HCT116 (cell line): ENCODE results near the gene TAF8. TPM values are rescaled to one million over a fixed set of nuclear protein-coding genes. Genes with fewer than 3 reads are reported as not detected.

Source experiments
- ATAC-seq: fragments of 200-7000 bp; cut with Tn5 transposase; 2 replicates; pipeline ENCODE4 v1.9.1; 2020; ENCODE audit warnings: mild to moderate bottlenecking, moderate library complexity
- BruUV-seq: library from RNA; stranded (reverse); fragments of 400-500 nt; replicated peaks from 2 replicates; lab custom pipeline; 2021; lab: Mats Ljungman, UMichigan
- CTCF ChIA-PET: fragments of 300-600 bp; sonication (Branson Sonifier 250); formaldehyde crosslinking; loops from one replicate; lab custom pipeline; 2021; ENCODE audit warnings: antibody characterized with exemption; lab: Charles Lee
- POLR2A ChIA-PET: fragments of 300-600, 350-600 bp; sonication (Branson Sonifier 250); formaldehyde crosslinking; loops from one replicate; lab custom pipeline; 2021; ENCODE audit warnings: antibody characterized with exemption; lab: Charles Lee
- RAD21 ChIA-PET, 2 experiments: fragments of 300-600 bp; sonication (Branson Sonifier 250); formaldehyde crosslinking; loops; one replicate each; lab custom pipeline; 2023; ENCODE audit warnings: low total read pairs in 2 of 2; ENCODE audit not compliant: uncharacterized antibody in 2 of 2, unreplicated experiment in 2 of 2, low non-redundant PET in 1 of 2; lab: Charles Lee
- DNase-seq: peaks from one replicate; pipeline ENCODE4 v3.0.0-alpha.2; 2010; ENCODE audit warnings: low read depth, low spot score
- H2AFZ ChIP-seq: fragments of 200-600 bp; shearing (Covaris generic), sonication (generic); 2 replicates; pipeline ENCODE4 v1.6.1; 2017; ENCODE audit warnings: low read depth, mixed run types, mixed read lengths, antibody characterized with exemption, low read length; ENCODE audit not compliant: poor library complexity, severe bottlenecking
- H3K27ac ChIP-seq: 2 replicates; pipeline ENCODE4 v1.5.1; 2012; ENCODE audit warnings: low read depth, low read length
- H3K27me3 ChIP-seq: fragments of 200-600 bp; sonication (generic); 2 replicates; pipeline ENCODE4 v1.6.1; 2016; ENCODE audit warnings: mixed run types, low read length, mixed read lengths; ENCODE audit not compliant: insufficient read depth
- H3K36me3 ChIP-seq, 2 experiments: fragments of 200-500 bp in 1 of 2; fragments of 200-600 bp in 1 of 2; sonication (Bioruptor generic) in 1 of 2; sonication (generic) in 1 of 2; 2 replicates each; pipeline versions ENCODE4 v1.5.1 to v1.6.1; 2014 to 2016; ENCODE audit warnings: low read length in 2 of 2, inconsistent platforms in 1 of 2, mixed read lengths in 1 of 2, mixed run types in 1 of 2; ENCODE audit not compliant: insufficient read depth in 2 of 2, control insufficient read depth in 1 of 2
- H3K4me1 ChIP-seq, 2 experiments: fragments of 200-600 bp in 1 of 2; sonication (generic) in 1 of 2; 2 replicates each; pipeline versions ENCODE4 v1.5.1 to v1.6.1; 2012 to 2017; ENCODE audit warnings: low read length in 2 of 2, inconsistent platforms in 1 of 2, mild to moderate bottlenecking in 1 of 2, mixed read lengths in 1 of 2, mixed run types in 1 of 2, moderate library complexity in 1 of 2; ENCODE audit not compliant: insufficient read depth in 2 of 2, control insufficient read depth in 1 of 2
- H3K4me2 ChIP-seq: fragments of 200-600 bp; sonication (generic); 2 replicates; pipeline ENCODE4 v1.6.1; 2017; ENCODE audit warnings: mixed run types, low read length, mixed read lengths
- H3K4me3 ChIP-seq, 2 experiments: fragments of 200-600 bp in 1 of 2; sonication (generic) in 1 of 2; replicated peaks in 1 of 2; 2 replicates each; pipeline ENCODE4 v1.5.1; 2011 to 2016; ENCODE audit warnings: low read length in 2 of 2, control low read depth in 1 of 2, low read depth in 1 of 2, mild to moderate bottlenecking in 1 of 2, mixed read lengths in 1 of 2, mixed run types in 1 of 2
- H3K79me2 ChIP-seq: fragments of 200-600 bp; sonication (generic); 2 replicates; pipeline ENCODE4 v1.6.1; 2017; ENCODE audit warnings: mild to moderate bottlenecking, mixed run types, low read length, moderate library complexity, mixed read lengths; ENCODE audit not compliant: insufficient read depth
- H3K9ac ChIP-seq: fragments of 200-600 bp; sonication (generic); 2 replicates; pipeline ENCODE4 v1.6.1; 2016; ENCODE audit warnings: low read length, mixed read lengths
- H3K9me2 ChIP-seq: fragments of 200-600 bp; sonication (generic), shearing (Covaris generic); 2 replicates; pipeline ENCODE4 v1.6.1; 2017; ENCODE audit warnings: mixed run types, mild to moderate bottlenecking, moderate library complexity; ENCODE audit not compliant: insufficient read depth
- H3K9me3 ChIP-seq, 2 experiments: fragments of 200-500 bp in 1 of 2; fragments of 200-600 bp in 1 of 2; sonication (Bioruptor generic) in 1 of 2; sonication (generic) in 1 of 2; 2 replicates each; pipeline ENCODE4 v1.6.1; 2014 to 2017; ENCODE audit warnings: low read length in 2 of 2, mixed read lengths in 2 of 2, inconsistent platforms in 1 of 2, low read depth in 1 of 2, mild to moderate bottlenecking in 1 of 2, mixed run types in 1 of 2, moderate library complexity in 1 of 2; ENCODE audit not compliant: control insufficient read depth in 1 of 2, insufficient read depth in 1 of 2
- H4K20me1 ChIP-seq: fragments of 200-600 bp; sonication (generic), shearing (Covaris generic); 2 replicates; pipeline ENCODE4 v1.6.1; 2017; ENCODE audit warnings: mixed run types, mild to moderate bottlenecking, moderate library complexity; ENCODE audit not compliant: insufficient read depth
- ATF3 ChIP-seq: IDR thresholded peaks from 2 replicates; pipeline ENCODE4 v1.6.1; 2012
- CBX3 ChIP-seq: IDR thresholded peaks from 2 replicates; pipeline ENCODE4 v1.6.1; 2012; ENCODE audit warnings: low read depth
- CEBPB ChIP-seq: IDR thresholded peaks from 2 replicates; pipeline ENCODE4 v1.6.1; 2012; ENCODE audit warnings: low read depth
- CTCF ChIP-seq, 3 experiments: fragments of 200-600 bp in 1 of 3; sonication (generic) in 1 of 3; IDR thresholded peaks in 2 of 3; conservative IDR thresholded peaks in 1 of 3; 2 replicates each; pipeline ENCODE4 v1.5.1; 2012 to 2017; ENCODE audit warnings: low read depth in 2 of 3, low read length in 2 of 3, antibody characterized with exemption in 1 of 3, borderline replicate concordance in 1 of 3, control low read depth in 1 of 3, mild to moderate bottlenecking in 1 of 3, mixed read lengths in 1 of 3, mixed run types in 1 of 3, moderate library complexity in 1 of 3; ENCODE audit not compliant: insufficient read depth in 1 of 3
- EZH2 ChIP-seq: fragments of 200-600 bp; sonication (generic); IDR thresholded peaks from 2 replicates; pipeline ENCODE4 v1.6.1; 2017; ENCODE audit warnings: antibody characterized with exemption, mixed run types
- EZH2phosphoT487 ChIP-seq: fragments of 200-600 bp; IDR thresholded peaks from 2 replicates; pipeline ENCODE4 v1.6.1; 2018; ENCODE audit warnings: antibody characterized with exemption, borderline replicate concordance
- FOSL1 ChIP-seq: IDR thresholded peaks from 2 replicates; pipeline ENCODE4 v1.6.1; 2012; ENCODE audit warnings: low read depth
- MAX ChIP-seq: IDR thresholded peaks from 2 replicates; pipeline ENCODE4 v1.6.1; 2012
- POLR2A ChIP-seq: IDR thresholded peaks from 2 replicates; pipeline ENCODE4 v1.7.0; 2011; ENCODE audit warnings: borderline replicate concordance; ENCODE audit not compliant: insufficient read depth, insufficient read length; ENCODE audit errors: extremely low read depth
- POLR2AphosphoS5 ChIP-seq: IDR thresholded peaks from 2 replicates; pipeline ENCODE4 v1.6.1; 2011; ENCODE audit warnings: mild to moderate bottlenecking, low read depth, low read length, moderate library complexity
- RAD21 ChIP-seq: IDR thresholded peaks from 2 replicates; pipeline ENCODE4 v1.6.1; 2012; ENCODE audit warnings: low read depth, mild to moderate bottlenecking
- REST ChIP-seq: IDR thresholded peaks from 2 replicates; pipeline ENCODE4 v1.6.1; 2012; ENCODE audit warnings: low read depth
- SRF ChIP-seq: IDR thresholded peaks from 2 replicates; pipeline ENCODE4 v1.6.1; 2012; ENCODE audit warnings: low read depth
- TCF7L2 ChIP-seq: IDR thresholded peaks from 2 replicates; pipeline ENCODE4 v1.7.0; 2011; ENCODE audit warnings: borderline replicate concordance, inconsistent platforms; ENCODE audit not compliant: insufficient read depth, insufficient read length; ENCODE audit errors: extremely low read depth
- YY1 ChIP-seq: IDR thresholded peaks from 2 replicates; pipeline ENCODE4 v1.6.1; 2011; ENCODE audit warnings: low read length, low read depth, moderate library complexity, mild to moderate bottlenecking; ENCODE audit not compliant: insufficient replicate concordance; ENCODE audit errors: extremely low read depth
- ZFX ChIP-seq: fragments of 450-650 bp; IDR thresholded peaks from 2 replicates; pipeline ENCODE4 v1.6.1; 2017
- ZNF274 ChIP-seq: fragments of 200-500 bp; sonication (Bioruptor generic); IDR thresholded peaks from 2 replicates; pipeline ENCODE4 v1.6.1; 2014; ENCODE audit warnings: mild to moderate bottlenecking, low read depth, low read length, inconsistent platforms
- intact Hi-C: fragments of 100-400 bp; cut with micrococcal nuclease; formaldehyde crosslinking; loops from 2 replicates; pipeline ENCODE4 v1.10.0; 2022
- total RNA-seq: library from RNA; stranded (reverse); gene quantifications from one replicate; pipeline ENCODE4 v1.2.1, GENCODE V29; 2021; ENCODE audit not compliant: unreplicated experiment

The TAF8 gene
- total RNA-seq, 1 experiment from 2014 or later: 29.5 TPM

DNA sequence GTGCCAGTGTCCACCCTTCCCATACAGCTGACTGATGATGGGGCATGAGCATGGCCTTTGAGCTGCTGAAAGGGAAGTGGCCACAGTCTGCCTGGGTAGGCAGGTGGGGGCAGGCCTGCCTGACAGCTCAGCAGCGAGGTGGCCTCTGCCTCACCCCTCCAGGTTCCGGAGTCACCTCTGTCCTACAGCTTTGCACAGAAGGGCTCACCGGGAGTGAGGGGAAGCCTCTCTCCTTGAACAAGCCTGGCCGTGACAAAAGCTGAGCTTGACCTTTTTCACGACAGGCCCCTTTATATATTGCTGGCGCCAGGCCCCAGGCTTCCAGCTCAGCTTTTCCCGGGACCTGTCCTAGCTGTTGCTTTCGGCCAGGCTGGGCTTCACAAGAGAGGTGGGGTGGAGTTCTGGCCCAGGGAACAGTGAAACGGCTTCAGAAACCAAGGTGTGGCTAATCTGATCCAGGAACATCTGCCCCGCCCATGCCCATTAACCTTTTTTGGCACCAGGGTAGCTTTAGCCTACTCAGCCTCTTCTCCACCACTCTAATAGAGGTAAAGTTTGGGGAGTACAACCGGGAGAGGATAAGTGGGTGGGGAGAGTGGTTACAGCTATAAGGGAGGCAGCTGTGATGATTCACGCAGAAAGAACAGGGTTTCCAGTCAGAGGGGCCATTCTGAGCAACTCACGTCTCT lies 49.2 kb downstream of the TAF8 start:
- ATAC-seq (peak; percentile 75), DNase-seq (no peak)
- H3K79me2 ChIP-seq: no peaks in the 10 kb centered on the region
- TF ChIP-seq POLR2A (no peak), RAD21 (no peak), SRF (no peak), FOSL1 (no peak), REST (no peak), EZH2 (no peak), CEBPB (no peak), ZNF274 (no peak), MAX (no peak), POLR2AphosphoS5 (peak; percentile 36), EZH2phosphoT487 (no peak), ZFX (no peak), CBX3 (no peak), CTCF (IDR thresholded peaks at IDR 0.05 in 2 of 3, conservative IDR thresholded peaks at IDR 0.05 in 1 of 3; ENCODE audit: borderline replicate concordance in 1 of 3, insufficient read depth in 1 of 3, low read depth in 2 of 3, low read length in 2 of 3) (no peak), ATF3 (no peak), TCF7L2 (no peak), YY1 (peak; percentile 4)
- ChIA-PET POLR2A (interaction anchor here (0.9 to 1.3 kb wide), 3 partner anchors 10 to 43 kb away, joined by 3 to 4 read pairs (median 4); partner anchors contain the start of gene C6orf132), RAD21 (interaction anchor here in 1 of 2 experiments (0.6 to 1.1 kb wide), 3 partner anchors 14 to 96 kb away, joined by 3 to 4 read pairs (median 3); no protein-coding TSS in a partner anchor), CTCF (interaction anchor here (0.7 to 1.8 kb wide), 6 partner anchors 11 to 448 kb away, joined by 3 to 5 read pairs (median 3); no protein-coding TSS in a partner anchor)
- H3K4me1 ChIP-seq: peaks cover 40 to 78% of the 10 kb centered on the region in 2 experiments
- no TSS peak for BruUV-seq
- H3K4me2 ChIP-seq: peak overlapping the region; percentile 86
- 0 out of 4 replicates have a peak, but pooled peaks cover 0 to 3% of the 10 kb centered on the region in 2 experiments for H3K36me3 ChIP-seq
- H3K9ac ChIP-seq: peak overlapping the region; percentile 49
- H3K9me2 ChIP-seq: no peaks in the 10 kb centered on the region
- H3K9me3 ChIP-seq: no peaks in the 10 kb centered on the region
- intact Hi-C loops: loop anchor here (5.0 kb wide), 1 partner anchor 43 kb away; the partner anchor contains the start of gene C6orf132
- no peak overlapping the region for H2AFZ ChIP-seq
- no peaks in the 10 kb centered on the region for H3K27me3 ChIP-seq
- H4K20me1 ChIP-seq: no peaks in the 10 kb centered on the region
- peak overlapping the region; percentile 85 for H3K27ac ChIP-seq
- H3K4me3 ChIP-seq: peak overlapping the region; percentile 20 to 31
